OCI-LY7 (cell line): ENCODE measurements around the gene PTPRE. TPM values are rescaled to one million over a fixed set of nuclear protein-coding genes. Genes with fewer than 3 reads are reported as not detected.

Source experiments
- BruUV-seq: library from RNA; stranded (reverse); fragments of 400-500 nt; replicated peaks from 2 replicates; lab custom pipeline; 2021; lab: Mats Ljungman, UMichigan
- CTCF ChIA-PET: fragments of 300-600 bp; sonication (Branson Sonifier 250); formaldehyde crosslinking; loops from one replicate; lab custom pipeline; 2022; ENCODE audit warnings: antibody characterized with exemption; ENCODE audit not compliant: unreplicated experiment; lab: Charles Lee
- POLR2A ChIA-PET: fragments of 300-600 bp; sonication (Branson Sonifier 250); formaldehyde crosslinking; loops from one replicate; lab custom pipeline; 2022; ENCODE audit warnings: antibody characterized with exemption; lab: Charles Lee
- DNase-seq: peaks from one replicate; pipeline ENCODE4 v3.0.0-alpha.2; 2015; ENCODE audit warnings: low spot score
- H2AFZ ChIP-seq: fragments of 200-600 bp; sonication (generic), shearing (Covaris generic); 2 replicates; pipeline ENCODE4 v1.6.1; 2014; ENCODE audit warnings: mild to moderate bottlenecking, antibody characterized with exemption, low read length, moderate library complexity
- H3K27ac ChIP-seq: fragments of 200-600 bp; sonication (generic); 2 replicates; pipeline ENCODE4 v1.5.1; 2014; ENCODE audit warnings: mixed run types, low read depth, mild to moderate bottlenecking, moderate library complexity, low read length, inconsistent platforms; ENCODE audit not compliant: poor library complexity, severe bottlenecking
- H3K36me3 ChIP-seq: fragments of 200-600 bp; sonication (generic); 2 replicates; pipeline ENCODE4 v1.6.1; 2014; ENCODE audit warnings: mild to moderate bottlenecking, antibody characterized with exemption, low read length, moderate library complexity, mixed read lengths; ENCODE audit not compliant: insufficient read depth
- H3K4me1 ChIP-seq: fragments of 200-600 bp; sonication (generic); 2 replicates; pipeline ENCODE4 v1.5.1; 2014; ENCODE audit warnings: mild to moderate bottlenecking, low read length; ENCODE audit not compliant: insufficient read depth, poor library complexity, severe bottlenecking
- H3K4me2 ChIP-seq: fragments of 200-600 bp; sonication (generic); 2 replicates; pipeline ENCODE4 v1.6.1; 2014; ENCODE audit warnings: mild to moderate bottlenecking, low read length
- H3K4me3 ChIP-seq: fragments of 200-600 bp; sonication (generic); 2 replicates; pipeline ENCODE4 v1.5.1; 2014; ENCODE audit warnings: mild to moderate bottlenecking, low read depth, low read length; ENCODE audit not compliant: poor library complexity, severe bottlenecking
- H3K79me2 ChIP-seq: fragments of 200-600 bp; sonication (generic); 2 replicates; pipeline ENCODE4 v1.6.1; 2016; ENCODE audit warnings: low read depth, mild to moderate bottlenecking, low read length, moderate library complexity, mixed read lengths; ENCODE audit not compliant: insufficient read depth
- H3K9me2 ChIP-seq: fragments of 200-600 bp; sonication (generic); 2 replicates; pipeline ENCODE4 v1.6.1; 2016; ENCODE audit warnings: mild to moderate bottlenecking, low read length, mixed read lengths; ENCODE audit not compliant: insufficient read depth
- H3K9me3 ChIP-seq: fragments of 200-600 bp; sonication (generic); 2 replicates; pipeline ENCODE4 v1.6.1; 2014; ENCODE audit warnings: mild to moderate bottlenecking, mixed run types, low read length, mixed read lengths
- H4K20me1 ChIP-seq: fragments of 200-600 bp; sonication (generic); 2 replicates; pipeline ENCODE4 v1.6.1; 2014; ENCODE audit warnings: mild to moderate bottlenecking, antibody characterized with exemption, low read length, moderate library complexity, mixed read lengths; ENCODE audit not compliant: insufficient read depth
- CTCF ChIP-seq: fragments of 200-600 bp; sonication (generic); conservative IDR thresholded peaks from 2 replicates; pipeline ENCODE4 v1.5.1; 2014; ENCODE audit warnings: mild to moderate bottlenecking, antibody characterized with exemption, low read length, moderate library complexity, mixed read lengths
- EZH2phosphoT487 ChIP-seq: fragments of 200-600 bp; sonication (generic); IDR thresholded peaks from 2 replicates; pipeline ENCODE4 v1.6.1; 2018; ENCODE audit warnings: low read depth, borderline replicate concordance, mild to moderate bottlenecking, mixed run types, antibody characterized with exemption, low read length, moderate library complexity, mixed read lengths
- intact Hi-C: fragments of 100-400 bp; cut with micrococcal nuclease; formaldehyde crosslinking; loops from one replicate; pipeline ENCODE4 v1.10.0; 2022; ENCODE audit not compliant: unreplicated experiment
- total RNA-seq, 2 experiments: library from RNA; depleted of rRNA in 1 of 2; stranded (reverse); fragments of >200 nt in 1 of 2; shearing (Covaris generic) in 1 of 2; gene quantifications; 2 replicates each; pipeline ENCODE4 v1.2.3, GENCODE V29; 2014 to 2022

The PTPRE gene
- total RNA-seq, 2 experiments from 2014 or later: 6.8 to 8.3 TPM

- no TSS peak for BruUV-seq
- POLR2A ChIA-PET: interaction anchor here (1.2 kb wide), 1 partner anchor 34 kb away, joined by 3 read pairs; no protein-coding TSS in a partner anchor
These were observed 162.6 kb downstream of the PTPRE start for GRCh38 chr10:128069351-128070051.

GRCh38 chr10:128070161-128070560 lies 163.3 kb downstream of the PTPRE start:
- Histone ChIP-seq H3K9me3 (no peaks in the 10 kb centered on the region), H3K27ac (no peak overlapping the region), H2AFZ (no peak overlapping the region), H3K9me2 (no peaks in the 10 kb centered on the region), H3K4me3 (no peak overlapping the region), H3K36me3 (peaks cover 29% of the 10 kb centered on the region), H3K4me2 (no peak overlapping the region), H3K79me2 (no peaks in the 10 kb centered on the region), H4K20me1 (peaks cover 6% of the 10 kb centered on the region; the same call in 1 of the 2 replicates), H3K4me1 (peaks cover 19% of the 10 kb centered on the region)
- BruUV-seq: no TSS peak
- DNase-seq: no peak
- POLR2A ChIA-PET: no interaction called here
- TF ChIP-seq CTCF: no peak
- no peak for TF ChIP-seq EZH2phosphoT487
- CTCF ChIA-PET: interaction anchor here (1.4 kb wide), 1 partner anchor 354 kb away, joined by 5 read pairs; no protein-coding TSS in a partner anchor
- intact Hi-C loops: no loop called here

More at GRCh38 chr10:128069351-128070051, 162.6 kb downstream of the PTPRE start:
- CTCF ChIA-PET: interaction anchor here (0.8 to 1.4 kb wide), 5 partner anchors 17 to 354 kb away, joined by 3 to 7 read pairs (median 5); no protein-coding TSS in a partner anchor
- Histone ChIP-seq H3K27ac (no peak overlapping the region), H3K4me1 (peaks cover 25% of the 10 kb centered on the region), H3K4me2 (no peak overlapping the region), H3K36me3 (peaks cover 23% of the 10 kb centered on the region), H3K79me2 (no peaks in the 10 kb centered on the region), H4K20me1 (peaks cover 7% of the 10 kb centered on the region), H3K9me3 (no peaks in the 10 kb centered on the region), H3K9me2 (no peaks in the 10 kb centered on the region), H3K4me3 (no peak overlapping the region), H2AFZ (no peak overlapping the region)
- peak; percentile 84 for DNase-seq
- intact Hi-C loops: loop anchor here (1.0 to 2.0 kb wide), 4 partner anchors 34 to 354 kb away; no protein-coding TSS in a partner anchor
- TF ChIP-seq EZH2phosphoT487 (no peak), CTCF (peak; percentile 87)
